OCI-LY1 (cell line): ENCODE measurements around the gene FANCD2OS.

Source experiments
- CTCF ChIP-seq: fragments of 200-600 bp; sonication (generic), shearing (Covaris generic); IDR thresholded peaks from 2 replicates; pipeline ENCODE4 v1.5.1; 2017; ENCODE audit warnings: mild to moderate bottlenecking, antibody characterized with exemption, low read length, moderate library complexity, mixed read lengths
- EZH2 ChIP-seq: fragments of 200-600 bp; sonication (generic), shearing (Covaris generic); IDR thresholded peaks from 2 replicates; pipeline ENCODE4 v1.8.0; 2017; ENCODE audit warnings: borderline replicate concordance, mixed run types, mild to moderate bottlenecking, antibody characterized with exemption, low read length, moderate library complexity, mixed read lengths

DNA sequence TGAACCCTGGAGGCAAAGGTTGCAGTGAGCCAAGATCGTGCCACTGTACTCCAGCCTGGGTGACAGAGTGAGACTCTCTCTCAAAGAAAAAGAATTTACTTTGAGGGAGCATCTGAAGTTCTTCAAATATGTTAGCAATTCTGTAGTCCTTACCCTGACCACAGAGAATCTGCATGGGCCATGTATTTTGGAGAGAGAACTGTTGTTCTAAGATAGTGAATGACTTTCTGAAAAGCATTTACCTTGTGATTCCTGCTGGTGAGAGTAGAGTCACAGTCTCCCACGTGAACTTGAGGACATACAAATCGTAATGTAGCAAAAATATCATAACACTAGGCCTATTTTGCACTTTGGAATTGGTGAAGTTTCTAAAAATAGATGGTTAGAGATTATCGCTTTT, 11.3 kb upstream of the FANCD2OS start:
- no peak for TF ChIP-seq CTCF
- no peak for TF ChIP-seq EZH2
